Measurements from ENCODE around the gene KRT81.

The KRT81 gene

GRCh38 chr12:52280796-52281560 lies 10.4 kb downstream of the KRT81 start:
- TF ChIP-seq EZH2 (IDR thresholded peaks at IDR 0.05; ENCODE audit: borderline replicate concordance, low read length) (no peak), CTCF (IDR thresholded peaks at IDR 0.05; ENCODE audit: low read length) (no peak)
- no peak overlapping the region for H2AFZ ChIP-seq (ENCODE audit: low read length)
- no peak overlapping the region for H3K4me2 ChIP-seq (ENCODE audit: low read length)
- no peak overlapping the region for H3K9ac ChIP-seq (ENCODE audit: low read length)
- no peak overlapping the region for H3K27ac ChIP-seq (ENCODE audit: low read depth, low read length, poor library complexity, severe bottlenecking)
- H3K79me2 ChIP-seq (ENCODE audit: insufficient read depth, low read length): no peaks in the 10 kb centered on the region
- H3F3A ChIP-seq (ENCODE audit: insufficient read depth, low read length): no peaks in the 10 kb centered on the region
- no peaks in the 10 kb centered on the region for H4K20me1 ChIP-seq (ENCODE audit: insufficient read depth, low read length)
- H3K36me3 ChIP-seq (ENCODE audit: insufficient read depth, low read length): no peaks in the 10 kb centered on the region
- no peak overlapping the region for H3K4me3 ChIP-seq (ENCODE audit: low read depth, low read length, poor library complexity, severe bottlenecking)
- no peaks in the 10 kb centered on the region for H3K9me2 ChIP-seq (ENCODE audit: low read depth, low read length)
- H3K4me1 ChIP-seq (ENCODE audit: insufficient read depth, low read length, severe bottlenecking): no peaks in the 10 kb centered on the region
- peaks cover 9% of the 10 kb centered on the region; the same call in 1 of the 2 replicates for H3K27me3 ChIP-seq (ENCODE audit: insufficient read depth, low read length)
- no peaks in the 10 kb centered on the region for H3K9me3 ChIP-seq (ENCODE audit: low read length)

GRCh38 chr12:52280319-52280795 lies 11.0 kb downstream of the KRT81 start:
- no peaks in the 10 kb centered on the region for H3K9me2 ChIP-seq (ENCODE audit: low read depth, low read length)
- H3K27ac ChIP-seq (ENCODE audit: low read depth, low read length, poor library complexity, severe bottlenecking): no peak overlapping the region
- H3K4me1 ChIP-seq (ENCODE audit: insufficient read depth, low read length, severe bottlenecking): no peaks in the 10 kb centered on the region
- H3K36me3 ChIP-seq (ENCODE audit: insufficient read depth, low read length): no peaks in the 10 kb centered on the region
- no peak overlapping the region for H2AFZ ChIP-seq (ENCODE audit: low read length)
- no peaks in the 10 kb centered on the region for H3K79me2 ChIP-seq (ENCODE audit: insufficient read depth, low read length)
- no peaks in the 10 kb centered on the region for H3K9me3 ChIP-seq (ENCODE audit: low read length)
- H3K9ac ChIP-seq (ENCODE audit: low read length): no peak overlapping the region
- no peak for TF ChIP-seq EZH2 (IDR thresholded peaks at IDR 0.05; ENCODE audit: borderline replicate concordance, low read length)
- TF ChIP-seq CTCF (IDR thresholded peaks at IDR 0.05; ENCODE audit: low read length): no peak
- H3K4me2 ChIP-seq (ENCODE audit: low read length): no peak overlapping the region
- no peaks in the 10 kb centered on the region for H3F3A ChIP-seq (ENCODE audit: insufficient read depth, low read length)
- peaks cover 9% of the 10 kb centered on the region; the same call in 1 of the 2 replicates for H3K27me3 ChIP-seq (ENCODE audit: insufficient read depth, low read length)
- H4K20me1 ChIP-seq (ENCODE audit: insufficient read depth, low read length): no peaks in the 10 kb centered on the region
- no peak overlapping the region for H3K4me3 ChIP-seq (ENCODE audit: low read depth, low read length, poor library complexity, severe bottlenecking)

- TF ChIP-seq CTCF (IDR thresholded peaks at IDR 0.05; ENCODE audit: low read length) (no peak), EZH2 (IDR thresholded peaks at IDR 0.05; ENCODE audit: borderline replicate concordance, low read length) (no peak)
- Histone ChIP-seq H3K9me2 (ENCODE audit: low read depth, low read length) (no peaks in the 10 kb centered on the region), H3K27me3 (ENCODE audit: insufficient read depth, low read length) (peaks cover 9% of the 10 kb centered on the region; the same call in 1 of the 2 replicates), H2AFZ (ENCODE audit: low read length) (no peak overlapping the region), H3K4me2 (ENCODE audit: low read length) (no peak overlapping the region), H3K4me3 (ENCODE audit: low read depth, low read length, poor library complexity, severe bottlenecking) (no peak overlapping the region), H4K20me1 (ENCODE audit: insufficient read depth, low read length) (no peaks in the 10 kb centered on the region), H3K9ac (ENCODE audit: low read length) (no peak overlapping the region), H3K9me3 (ENCODE audit: low read length) (no peaks in the 10 kb centered on the region), H3K4me1 (ENCODE audit: insufficient read depth, low read length, severe bottlenecking) (no peaks in the 10 kb centered on the region), H3K36me3 (ENCODE audit: insufficient read depth, low read length) (no peaks in the 10 kb centered on the region), H3K27ac (ENCODE audit: low read depth, low read length, poor library complexity, severe bottlenecking) (no peak overlapping the region), H3F3A (ENCODE audit: insufficient read depth, low read length) (no peaks in the 10 kb centered on the region), H3K79me2 (ENCODE audit: insufficient read depth, low read length) (no peaks in the 10 kb centered on the region)
Observed at GRCh38 chr12:52279422-52280318, 11.7 kb downstream of the KRT81 start.

All from OCI-LY1 (cell line).